Panc1 (cell line): ENCODE results near the gene RBMS3. TPM values are rescaled to one million over a fixed set of nuclear protein-coding genes. Genes with fewer than 3 reads are reported as not detected.

ENCODE experiments used
- ATAC-seq: fragments of 200-7000 bp; cut with Tn5 transposase; 2 replicates; pipeline ENCODE4 v1.9.1; 2020; ENCODE audit warnings: mild to moderate bottlenecking, moderate library complexity
- BruUV-seq: library from RNA; stranded (reverse); fragments of 400-500 nt; replicated peaks from 2 replicates; lab custom pipeline; 2021; lab: Mats Ljungman, UMichigan
- CTCF ChIA-PET: fragments of 300-600 bp; sonication (Branson Sonifier 250); formaldehyde crosslinking; loops from one replicate; lab custom pipeline; 2022; ENCODE audit warnings: antibody characterized with exemption; lab: Charles Lee
- POLR2A ChIA-PET: fragments of 300-600 bp; sonication (Branson Sonifier 250); formaldehyde crosslinking; loops from one replicate; lab custom pipeline; 2022; ENCODE audit warnings: antibody characterized with exemption; lab: Charles Lee
- DNase-seq: peaks from one replicate; pipeline ENCODE4 v3.0.0-alpha.2; 2010; ENCODE audit warnings: low read depth, low spot score
- H3K27ac ChIP-seq: 2 replicates; pipeline ENCODE4 v1.5.1; 2011; ENCODE audit warnings: mild to moderate bottlenecking, low read length, inconsistent platforms
- H3K27me3 ChIP-seq: fragments of 200-500 bp; sonication (Bioruptor generic); 2 replicates; pipeline ENCODE4 v1.6.0; 2014; ENCODE audit warnings: low read length, inconsistent platforms; ENCODE audit not compliant: control insufficient read depth, insufficient read depth
- H3K36me3 ChIP-seq: fragments of 200-500 bp; sonication (Bioruptor generic); 2 replicates; pipeline ENCODE4 v1.5.1; 2014; ENCODE audit warnings: inconsistent platforms, mild to moderate bottlenecking, low read length, moderate library complexity; ENCODE audit not compliant: control insufficient read depth, insufficient read depth
- H3K4me1 ChIP-seq: 2 replicates; pipeline ENCODE4 v1.5.1; 2011; ENCODE audit warnings: inconsistent platforms, mild to moderate bottlenecking, low read length, moderate library complexity; ENCODE audit not compliant: control insufficient read depth, insufficient read depth
- H3K4me3 ChIP-seq, 2 experiments: 2 replicates each; pipeline ENCODE4 v1.5.1; 2011 to 2012; ENCODE audit warnings: low read depth in 2 of 2, low read length in 2 of 2, mild to moderate bottlenecking in 2 of 2, inconsistent platforms in 1 of 2, moderate library complexity in 1 of 2
- H3K9me3 ChIP-seq: fragments of 200-500 bp; sonication (Bioruptor generic); 2 replicates; pipeline ENCODE4 v1.5.1; 2014; ENCODE audit warnings: low read depth, mild to moderate bottlenecking, inconsistent platforms, low read length, moderate library complexity; ENCODE audit not compliant: control insufficient read depth, insufficient read depth
- POLR2AphosphoS5 ChIP-seq: IDR thresholded peaks from 2 replicates; pipeline ENCODE4 v1.6.1; 2012; ENCODE audit warnings: mild to moderate bottlenecking, low read depth, low read length, moderate library complexity
- SIN3A ChIP-seq: IDR thresholded peaks from 2 replicates; pipeline ENCODE4 v1.6.1; 2012; ENCODE audit warnings: low read depth, mild to moderate bottlenecking, low read length, moderate library complexity, borderline replicate concordance; ENCODE audit not compliant: insufficient read depth
- TCF7L2 ChIP-seq: IDR thresholded peaks from 2 replicates; pipeline ENCODE4 v1.6.1; 2011; ENCODE audit warnings: mild to moderate bottlenecking, low read depth, low read length, inconsistent platforms
- in situ Hi-C: cut with HindIII; loops from 2 replicates; pipeline ENCODE4 v1.10.0; 2016; ENCODE audit warnings: low sequenced_read_pairs, low pct_unique_long_range_greater_than_20kb
- intact Hi-C: fragments of 100-400 bp; cut with micrococcal nuclease; formaldehyde crosslinking; loops from one replicate; pipeline ENCODE4 v1.10.0; 2022; ENCODE audit not compliant: unreplicated experiment
- total RNA-seq: library from RNA; stranded (reverse); gene quantifications from one replicate; pipeline ENCODE4 v1.2.1, GENCODE V29; 2021; ENCODE audit not compliant: unreplicated experiment
- TF ChIP-seq, protein P1 (sequence below): fragments of 450-650 bp; IDR thresholded peaks from 2 replicates; pipeline ENCODE4 v1.5.1; 2017; ENCODE audit warnings: mild to moderate bottlenecking
- TF ChIP-seq, protein P2 (sequence below), 2 experiments: IDR thresholded peaks; 2 replicates each; pipeline ENCODE4 v1.6.1; 2011 to 2012; ENCODE audit warnings: low read depth in 2 of 2, control low read depth in 1 of 2, low read length in 1 of 2, mild to moderate bottlenecking in 1 of 2, moderate library complexity in 1 of 2; ENCODE audit not compliant: insufficient read depth in 1 of 2

Gene RBMS3
- total RNA-seq, 1 experiment from 2014 or later, result 1.1 TPM

DNA sequence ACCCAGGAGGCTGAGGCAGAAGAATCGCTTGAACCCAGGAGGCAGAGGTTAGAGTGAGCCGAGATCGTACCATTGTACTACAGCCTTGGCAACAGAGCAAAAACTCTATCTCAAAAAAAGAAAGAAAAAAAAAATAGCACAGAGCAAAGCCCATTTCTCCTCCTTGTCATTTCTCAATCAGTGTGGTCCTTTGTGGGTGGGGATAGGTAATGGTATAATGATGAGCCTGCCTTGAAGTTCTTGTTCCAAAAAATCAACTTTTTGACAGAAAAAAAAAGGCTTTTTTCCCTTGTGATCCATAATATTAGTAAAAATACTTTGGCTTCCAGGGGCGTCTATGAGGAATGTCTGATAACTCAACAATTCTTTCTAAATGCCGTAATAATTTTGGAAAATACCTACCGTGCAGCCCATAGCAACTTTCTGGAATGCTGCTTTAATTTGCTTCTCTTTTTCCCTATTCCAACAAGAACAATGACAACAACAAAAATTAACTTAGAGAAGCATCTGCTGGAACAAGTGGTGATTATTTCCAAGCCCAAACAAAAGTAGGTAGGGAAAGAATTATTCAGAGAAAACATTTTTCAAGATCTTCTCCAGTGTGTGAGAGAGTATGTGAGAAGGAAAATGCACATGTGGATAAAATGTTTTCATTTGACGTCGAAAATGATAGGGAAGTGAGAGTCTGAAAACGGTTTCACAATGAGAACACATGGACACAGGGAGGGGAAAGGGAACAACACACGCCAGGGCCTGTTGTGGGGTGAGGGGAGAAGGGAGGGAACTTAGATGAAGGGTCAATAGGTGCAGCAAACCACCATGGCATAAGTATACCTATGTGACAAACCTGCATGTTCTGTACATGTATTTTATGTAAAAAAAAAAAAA lies 337.8 kb downstream of the RBMS3 start:
- no TSS peak for BruUV-seq
- in situ Hi-C loops (no loop called here), intact Hi-C loops (no loop called here)
- Histone ChIP-seq H3K9me3 (no peaks in the 10 kb centered on the region), H3K4me1 (no peaks in the 10 kb centered on the region), H3K4me3 (no peak overlapping the region), H3K36me3 (no peaks in the 10 kb centered on the region), H3K27ac (no peak overlapping the region), H3K27me3 (no peaks in the 10 kb centered on the region)
- POLR2A ChIA-PET, result no interaction called here
- CTCF ChIA-PET, result no interaction called here
- TF ChIP-seq SIN3A (no peak), POLR2AphosphoS5 (no peak), TCF7L2 (no peak)
- TF ChIP-seq, protein P1, sequence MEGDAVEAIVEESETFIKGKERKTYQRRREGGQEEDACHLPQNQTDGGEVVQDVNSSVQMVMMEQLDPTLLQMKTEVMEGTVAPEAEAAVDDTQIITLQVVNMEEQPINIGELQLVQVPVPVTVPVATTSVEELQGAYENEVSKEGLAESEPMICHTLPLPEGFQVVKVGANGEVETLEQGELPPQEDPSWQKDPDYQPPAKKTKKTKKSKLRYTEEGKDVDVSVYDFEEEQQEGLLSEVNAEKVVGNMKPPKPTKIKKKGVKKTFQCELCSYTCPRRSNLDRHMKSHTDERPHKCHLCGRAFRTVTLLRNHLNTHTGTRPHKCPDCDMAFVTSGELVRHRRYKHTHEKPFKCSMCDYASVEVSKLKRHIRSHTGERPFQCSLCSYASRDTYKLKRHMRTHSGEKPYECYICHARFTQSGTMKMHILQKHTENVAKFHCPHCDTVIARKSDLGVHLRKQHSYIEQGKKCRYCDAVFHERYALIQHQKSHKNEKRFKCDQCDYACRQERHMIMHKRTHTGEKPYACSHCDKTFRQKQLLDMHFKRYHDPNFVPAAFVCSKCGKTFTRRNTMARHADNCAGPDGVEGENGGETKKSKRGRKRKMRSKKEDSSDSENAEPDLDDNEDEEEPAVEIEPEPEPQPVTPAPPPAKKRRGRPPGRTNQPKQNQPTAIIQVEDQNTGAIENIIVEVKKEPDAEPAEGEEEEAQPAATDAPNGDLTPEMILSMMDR, result no peak
- TF ChIP-seq, protein P2, sequence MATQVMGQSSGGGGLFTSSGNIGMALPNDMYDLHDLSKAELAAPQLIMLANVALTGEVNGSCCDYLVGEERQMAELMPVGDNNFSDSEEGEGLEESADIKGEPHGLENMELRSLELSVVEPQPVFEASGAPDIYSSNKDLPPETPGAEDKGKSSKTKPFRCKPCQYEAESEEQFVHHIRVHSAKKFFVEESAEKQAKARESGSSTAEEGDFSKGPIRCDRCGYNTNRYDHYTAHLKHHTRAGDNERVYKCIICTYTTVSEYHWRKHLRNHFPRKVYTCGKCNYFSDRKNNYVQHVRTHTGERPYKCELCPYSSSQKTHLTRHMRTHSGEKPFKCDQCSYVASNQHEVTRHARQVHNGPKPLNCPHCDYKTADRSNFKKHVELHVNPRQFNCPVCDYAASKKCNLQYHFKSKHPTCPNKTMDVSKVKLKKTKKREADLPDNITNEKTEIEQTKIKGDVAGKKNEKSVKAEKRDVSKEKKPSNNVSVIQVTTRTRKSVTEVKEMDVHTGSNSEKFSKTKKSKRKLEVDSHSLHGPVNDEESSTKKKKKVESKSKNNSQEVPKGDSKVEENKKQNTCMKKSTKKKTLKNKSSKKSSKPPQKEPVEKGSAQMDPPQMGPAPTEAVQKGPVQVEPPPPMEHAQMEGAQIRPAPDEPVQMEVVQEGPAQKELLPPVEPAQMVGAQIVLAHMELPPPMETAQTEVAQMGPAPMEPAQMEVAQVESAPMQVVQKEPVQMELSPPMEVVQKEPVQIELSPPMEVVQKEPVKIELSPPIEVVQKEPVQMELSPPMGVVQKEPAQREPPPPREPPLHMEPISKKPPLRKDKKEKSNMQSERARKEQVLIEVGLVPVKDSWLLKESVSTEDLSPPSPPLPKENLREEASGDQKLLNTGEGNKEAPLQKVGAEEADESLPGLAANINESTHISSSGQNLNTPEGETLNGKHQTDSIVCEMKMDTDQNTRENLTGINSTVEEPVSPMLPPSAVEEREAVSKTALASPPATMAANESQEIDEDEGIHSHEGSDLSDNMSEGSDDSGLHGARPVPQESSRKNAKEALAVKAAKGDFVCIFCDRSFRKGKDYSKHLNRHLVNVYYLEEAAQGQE (IDR thresholded peaks at IDR 0.05; ENCODE audit: insufficient read depth in 1 of 2, low read depth in 2 of 2, low read length in 1 of 2), result no peak
- DNase-seq (no peak), ATAC-seq (no peak)

DNA sequence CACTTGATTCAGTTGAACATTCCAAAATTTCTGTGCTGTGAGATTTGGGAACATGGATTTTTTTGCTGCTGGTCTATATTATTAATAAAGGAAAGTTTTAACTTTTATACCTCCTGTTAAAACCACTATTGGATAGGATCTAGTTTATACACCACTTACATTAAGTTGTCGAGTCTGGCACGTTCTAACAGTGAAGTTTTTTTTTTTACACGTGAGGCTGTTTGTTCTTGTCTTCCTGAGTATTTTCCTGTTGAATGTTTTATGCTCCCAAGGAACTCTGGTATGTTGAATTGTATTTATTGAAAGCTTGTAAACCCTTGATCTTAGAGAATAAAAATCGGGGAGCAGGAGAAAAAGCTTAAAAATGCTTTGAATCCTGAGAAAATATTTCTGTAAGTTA lies 338.8 kb downstream of the RBMS3 start:
- no peak overlapping the region for H3K27ac ChIP-seq
- no peak for ATAC-seq
- H3K4me3 ChIP-seq, result no peak overlapping the region
- POLR2A ChIA-PET, result no interaction called here
- intact Hi-C loops, result no loop called here
- H3K36me3 ChIP-seq, result no peaks in the 10 kb centered on the region
- TF ChIP-seq, protein P1, result no peak
- TF ChIP-seq POLR2AphosphoS5 (no peak), SIN3A (no peak), TCF7L2 (no peak)
- TF ChIP-seq, protein P2 (IDR thresholded peaks at IDR 0.05; ENCODE audit: insufficient read depth in 1 of 2, low read depth in 2 of 2, low read length in 1 of 2), result no peak
- in situ Hi-C loops, result no loop called here
- no peaks in the 10 kb centered on the region for H3K4me1 ChIP-seq
- CTCF ChIA-PET, result no interaction called here
- DNase-seq, result no peak
- no peaks in the 10 kb centered on the region for H3K9me3 ChIP-seq
- no TSS peak for BruUV-seq
- H3K27me3 ChIP-seq, result no peaks in the 10 kb centered on the region
